Stimulated activated CD8-positive, alpha-beta memory T cell treated with anti-CD3 and anti-CD28 coated beads, Interleukin-4, amount 100 ng/mL, for 24 hours (primary cell): ENCODE results near the gene CSMD2.

Experiments used
- DNase-seq: peaks from one replicate; pipeline ENCODE4 v3.0.0-alpha.2; 2020; ENCODE audit warnings: low read depth

The CSMD2 gene

GRCh38 chr1:33713058-33713877 lies 451.8 kb downstream of the CSMD2 start:
- no peak for DNase-seq

- DNase-seq = no peak
Observed at GRCh38 chr1:33712186-33712585, 452.8 kb downstream of the CSMD2 start.

GRCh38 chr1:33711511-33711910 lies 453.5 kb downstream of the CSMD2 start:
- DNase-seq = no peak

GRCh38 chr1:33710967-33711366 lies 454.1 kb downstream of the CSMD2 start:
- no peak for DNase-seq

GRCh38 chr1:33709783-33710718 lies 455.0 kb downstream of the CSMD2 start:
- no peak for DNase-seq

- DNase-seq = no peak
Observed at GRCh38 chr1:33709174-33709782, 455.8 kb downstream of the CSMD2 start.

- DNase-seq = no peak
Observed at GRCh38 chr1:33706634-33707255, 458.3 kb downstream of the CSMD2 start.

GRCh38 chr1:33703464-33703863 lies 461.6 kb downstream of the CSMD2 start:
- no peak for DNase-seq

- DNase-seq = no peak
Observed at GRCh38 chr1:33698361-33699035, 466.5 kb downstream of the CSMD2 start.

- no peak for DNase-seq
Observed at GRCh38 chr1:33697816-33698215, 467.2 kb downstream of the CSMD2 start.

GRCh38 chr1:33696962-33697361 lies 468.1 kb downstream of the CSMD2 start:
- DNase-seq = no peak

GRCh38 chr1:33696311-33696710 lies 468.7 kb downstream of the CSMD2 start:
- no peak for DNase-seq

GRCh38 chr1:33692206-33693188 lies 472.5 kb downstream of the CSMD2 start:
- DNase-seq = no peak

GRCh38 chr1:33687000-33687399 lies 478.0 kb downstream of the CSMD2 start:
- no peak for DNase-seq

- DNase-seq = no peak
Observed at GRCh38 chr1:33686551-33686950, 478.5 kb downstream of the CSMD2 start.

- no peak for DNase-seq
Observed at GRCh38 chr1:33685256-33685655, 479.8 kb downstream of the CSMD2 start.

- DNase-seq = no peak
Observed at GRCh38 chr1:33684396-33685179, 480.4 kb downstream of the CSMD2 start.

- DNase-seq = no peak
Observed at GRCh38 chr1:33683913-33684312, 481.1 kb downstream of the CSMD2 start.

- no peak for DNase-seq
Observed at GRCh38 chr1:33682371-33682770, 482.7 kb downstream of the CSMD2 start.
